OCI-LY7 (cell line): ENCODE results near the gene TPSD1.

Experiments used
- EZH2phosphoT487 ChIP-seq: fragments of 200-600 bp; sonication (generic); IDR thresholded peaks from 2 replicates; pipeline ENCODE4 v1.6.1; 2018; ENCODE audit warnings: low read depth, borderline replicate concordance, mild to moderate bottlenecking, mixed run types, antibody characterized with exemption, low read length, moderate library complexity, mixed read lengths
- TF ChIP-seq, protein P1 (sequence below): fragments of 200-600 bp; sonication (generic); conservative IDR thresholded peaks from 2 replicates; pipeline ENCODE4 v1.5.1; 2014; ENCODE audit warnings: mild to moderate bottlenecking, antibody characterized with exemption, low read length, moderate library complexity, mixed read lengths

- TF ChIP-seq, protein P1, sequence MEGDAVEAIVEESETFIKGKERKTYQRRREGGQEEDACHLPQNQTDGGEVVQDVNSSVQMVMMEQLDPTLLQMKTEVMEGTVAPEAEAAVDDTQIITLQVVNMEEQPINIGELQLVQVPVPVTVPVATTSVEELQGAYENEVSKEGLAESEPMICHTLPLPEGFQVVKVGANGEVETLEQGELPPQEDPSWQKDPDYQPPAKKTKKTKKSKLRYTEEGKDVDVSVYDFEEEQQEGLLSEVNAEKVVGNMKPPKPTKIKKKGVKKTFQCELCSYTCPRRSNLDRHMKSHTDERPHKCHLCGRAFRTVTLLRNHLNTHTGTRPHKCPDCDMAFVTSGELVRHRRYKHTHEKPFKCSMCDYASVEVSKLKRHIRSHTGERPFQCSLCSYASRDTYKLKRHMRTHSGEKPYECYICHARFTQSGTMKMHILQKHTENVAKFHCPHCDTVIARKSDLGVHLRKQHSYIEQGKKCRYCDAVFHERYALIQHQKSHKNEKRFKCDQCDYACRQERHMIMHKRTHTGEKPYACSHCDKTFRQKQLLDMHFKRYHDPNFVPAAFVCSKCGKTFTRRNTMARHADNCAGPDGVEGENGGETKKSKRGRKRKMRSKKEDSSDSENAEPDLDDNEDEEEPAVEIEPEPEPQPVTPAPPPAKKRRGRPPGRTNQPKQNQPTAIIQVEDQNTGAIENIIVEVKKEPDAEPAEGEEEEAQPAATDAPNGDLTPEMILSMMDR: no peak
- TF ChIP-seq EZH2phosphoT487: no peak
Observed at GRCh38 chr16:1297018-1297696, 41.3 kb downstream of the TPSD1 start.
